Sciatic nerve (tissue), 2 donors: Measurements from ENCODE around the gene PGLYRP2. TPM values are rescaled to one million over a fixed set of nuclear protein-coding genes. Genes with fewer than 3 reads are reported as not detected.

Experiments used
- ATAC-seq: fragments of 200-7000 bp; cut with Tn5 transposase; one replicate; pipeline ENCODE4 v1.9.1; 2020; ENCODE audit warnings: mild to moderate bottlenecking, moderate library complexity
- DNase-seq: peaks from one replicate; pipeline ENCODE4 v3.0.0-alpha.2; 2020; ENCODE audit warnings: low spot score
- intact Hi-C: fragments of 100-400 bp; cut with DNase I; formaldehyde crosslinking; loops from one replicate; pipeline ENCODE4 v1.14.2; 2022
- total RNA-seq: library from RNA; stranded (reverse); fragmentation: NEBNext Ultra II Directional; extraction: Animal tissue kit (Norgen Biotek cat#: 25700); gene quantifications from one replicate; pipeline ENCODE4 v1.2.1, GENCODE V29; 2021
- donor health status: DM: no; HTN: no; CAD: no.
- donor health status: DM: no; HTN: no; CAD: no.

PGLYRP2 gene
- total RNA-seq, 1 donor from 2014 or later = not detected

DNA sequence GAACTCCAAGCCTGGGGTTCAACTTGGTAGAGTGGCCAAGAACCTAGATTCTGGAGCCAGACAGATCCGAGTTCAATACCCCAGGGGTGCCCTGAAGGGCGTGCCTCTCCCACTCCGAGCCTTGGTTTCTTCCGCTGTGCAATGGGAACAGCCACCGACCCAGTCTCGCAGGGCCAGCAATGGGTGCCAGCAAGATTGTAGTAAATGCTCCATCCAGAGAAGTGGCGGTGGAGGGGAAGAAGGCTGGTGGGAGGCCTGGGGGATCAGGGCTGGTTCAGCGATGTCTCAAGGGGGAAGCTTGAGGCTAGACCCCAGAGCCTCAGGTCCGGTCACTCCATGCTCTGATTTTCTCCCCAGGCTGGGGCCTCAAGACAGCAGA, 34.1 kb downstream of the PGLYRP2 start:
- DNase-seq (no peak), ATAC-seq (no peak)
- intact Hi-C loops = no loop called here

DNA sequence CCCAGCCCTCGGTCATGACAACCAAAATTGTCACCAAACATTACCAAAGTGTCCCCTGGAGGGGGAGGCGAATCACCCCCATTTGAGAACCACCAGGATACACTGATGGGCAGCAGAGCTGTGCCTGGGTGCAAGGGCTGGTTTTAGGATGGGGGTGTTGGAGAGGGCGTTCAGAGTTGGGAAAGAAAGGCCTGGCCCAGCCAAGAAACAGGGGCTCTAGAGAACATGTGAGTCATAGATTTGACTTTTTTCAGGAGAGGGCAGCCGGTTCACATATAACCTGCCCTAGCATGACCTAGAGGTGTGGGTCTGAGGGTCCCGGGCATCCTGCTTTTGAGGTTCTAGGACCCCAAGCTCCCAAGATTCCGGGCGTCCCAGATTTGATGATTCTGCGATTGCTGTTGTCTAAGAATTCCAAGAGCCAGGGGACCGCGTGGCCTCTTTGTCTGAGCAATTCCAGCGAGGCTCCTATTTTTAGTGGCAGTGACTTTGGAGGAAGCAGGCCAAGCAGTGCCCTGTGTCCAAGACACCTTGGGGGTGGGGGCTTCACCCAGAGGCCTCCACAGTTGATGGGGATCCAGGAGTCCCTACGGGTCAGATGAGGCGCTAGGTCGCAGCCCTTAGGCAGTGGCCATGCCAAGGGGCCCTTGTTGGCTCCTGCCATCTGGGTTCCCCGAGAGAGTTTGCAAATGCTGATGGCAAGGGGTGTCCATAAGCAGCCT, 34.6 kb downstream of the PGLYRP2 start:
- ATAC-seq = no peak
- no peak for DNase-seq
- intact Hi-C loops = no loop called here

DNA sequence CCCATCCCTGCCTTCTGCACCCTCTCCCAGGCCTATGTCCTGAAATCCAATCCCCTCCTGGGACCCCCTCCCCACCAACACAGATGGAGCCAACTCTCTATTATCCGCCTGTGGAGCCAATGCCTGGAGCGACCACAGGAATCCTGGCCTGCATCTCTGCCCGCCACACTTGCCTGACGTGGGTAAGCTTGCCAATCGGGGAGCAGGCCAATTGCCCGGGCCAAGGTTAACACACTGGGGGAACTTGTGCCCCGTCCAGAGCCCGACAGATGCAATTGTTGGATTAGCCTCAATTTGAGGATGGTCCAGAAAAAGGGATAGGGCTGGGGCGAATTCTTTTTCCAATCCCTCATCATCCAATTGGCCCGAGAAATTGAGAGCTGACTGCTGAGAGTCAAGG, 35.5 kb downstream of the PGLYRP2 start:
- intact Hi-C loops = no loop called here
- DNase-seq = no peak
- no peak for ATAC-seq

DNA sequence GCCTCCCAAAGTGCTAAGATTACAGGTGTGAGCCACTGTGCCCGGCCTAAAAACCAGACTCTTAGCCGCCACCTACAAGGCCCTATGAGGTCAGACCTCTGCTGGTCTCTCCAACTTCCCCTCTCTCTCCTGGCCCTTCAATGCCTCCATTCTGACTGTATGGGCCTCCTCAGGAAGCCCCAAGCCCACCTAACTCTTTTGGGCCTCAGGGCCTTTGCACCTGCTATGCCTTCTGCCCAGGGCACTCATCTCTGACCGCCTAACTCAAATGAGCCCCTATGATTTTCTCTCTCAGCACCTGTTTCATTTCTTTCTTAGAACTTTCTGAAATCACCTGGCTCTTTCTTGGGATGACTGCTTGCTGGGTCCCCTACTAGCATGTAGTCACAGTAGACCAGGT, 36.0 kb downstream of the PGLYRP2 start:
- ATAC-seq (no peak), DNase-seq (no peak)
- intact Hi-C loops = no loop called here

DNA sequence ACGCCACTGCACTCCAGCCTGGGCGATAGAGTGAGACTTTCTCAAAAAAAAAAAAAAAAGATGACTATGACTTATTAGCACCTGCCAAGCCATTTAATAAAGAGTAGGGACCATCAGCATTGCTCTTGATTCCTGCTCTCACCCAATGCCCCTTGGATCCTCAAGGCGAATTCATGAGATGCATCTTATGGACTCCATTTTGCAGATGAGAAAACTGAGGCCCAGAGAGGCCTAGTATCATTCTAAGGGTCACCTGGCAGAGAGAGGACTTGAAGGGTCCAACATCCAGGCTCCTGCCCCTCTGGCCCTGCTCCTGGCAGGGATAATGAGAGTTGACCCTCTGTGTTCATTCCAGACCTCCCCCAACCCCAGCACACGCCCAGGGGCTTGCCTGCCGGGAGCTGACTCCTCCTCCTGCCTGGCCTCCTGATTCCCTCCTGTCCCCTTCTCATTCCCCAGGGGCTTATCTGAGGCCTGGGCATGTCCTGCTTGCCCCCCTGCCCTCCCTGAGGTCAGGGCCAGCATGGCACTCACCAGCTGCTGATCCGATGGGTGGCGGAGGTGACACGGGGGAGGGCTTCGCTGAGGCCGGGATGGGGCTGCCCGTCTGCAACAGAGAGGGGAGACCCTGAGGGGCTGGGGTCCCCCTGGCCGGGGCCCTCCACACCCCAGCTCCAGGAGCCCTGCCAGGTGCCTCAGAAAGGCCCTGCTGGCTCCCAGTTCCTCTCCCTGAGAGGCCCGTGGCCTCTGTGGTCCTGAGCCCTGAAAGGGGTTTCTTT, 37.0 kb downstream of the PGLYRP2 start:
- intact Hi-C loops = no loop called here
- DNase-seq (no peak), ATAC-seq (no peak)

DNA sequence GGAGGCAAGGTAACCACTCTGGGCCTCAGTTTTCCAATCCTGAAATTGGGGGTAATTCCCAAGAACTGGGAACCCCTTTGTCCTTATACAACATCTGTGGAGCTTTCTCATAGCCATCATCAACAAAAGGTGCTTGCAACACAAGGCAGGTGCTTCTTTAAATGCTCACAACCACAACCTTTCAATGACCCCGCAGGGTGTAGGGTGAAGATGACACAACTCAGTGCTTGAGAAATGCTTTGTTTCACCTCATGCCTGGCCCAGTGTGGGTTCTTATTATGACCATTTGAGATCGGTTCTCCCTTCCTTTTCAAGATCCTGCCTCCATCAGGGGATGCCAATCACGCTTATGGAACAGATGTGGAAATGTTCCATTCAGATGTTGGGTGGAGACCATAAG, 38.0 kb downstream of the PGLYRP2 start:
- DNase-seq (no peak), ATAC-seq (no peak)
- intact Hi-C loops = no loop called here

DNA sequence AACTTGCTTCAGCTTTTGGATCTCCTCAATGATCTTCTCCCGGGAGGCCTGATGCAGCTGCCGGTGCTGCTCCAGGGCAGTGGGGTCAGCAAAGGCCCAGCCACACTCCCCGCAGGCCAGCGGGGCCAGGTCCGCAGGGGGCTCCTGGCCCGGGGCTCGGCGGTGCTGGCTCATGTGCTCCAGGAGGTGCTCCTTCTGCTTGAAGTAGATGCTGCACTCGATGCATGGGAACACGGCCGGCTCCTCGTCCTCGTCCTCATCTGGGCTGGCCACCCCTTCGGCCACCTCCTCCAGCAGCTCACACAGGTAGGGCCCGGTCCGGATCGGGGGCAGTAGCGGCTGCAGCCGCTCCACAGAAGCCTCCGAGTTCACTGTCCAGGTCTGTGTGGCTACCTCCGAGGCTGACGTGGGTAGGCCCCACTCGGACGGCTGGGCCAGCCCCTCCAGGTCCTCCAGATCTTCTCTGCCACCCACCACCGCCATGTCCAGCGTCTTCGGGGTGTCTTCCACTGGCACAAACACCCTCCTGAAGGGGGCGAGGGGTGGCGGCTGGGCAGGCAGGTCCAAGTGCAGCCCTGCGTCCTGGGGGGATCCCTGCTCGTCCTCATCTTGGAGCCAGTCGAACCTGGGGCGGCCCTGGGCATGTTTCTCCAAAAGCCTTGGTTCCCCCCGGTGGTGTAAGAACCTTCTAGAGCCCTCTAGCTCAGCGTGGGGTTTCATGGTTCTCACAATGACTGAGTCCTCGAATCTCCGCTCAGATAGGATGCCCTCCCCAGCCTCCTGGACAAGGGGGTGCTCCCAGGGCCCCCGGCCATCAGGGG, 39.3 kb downstream of the PGLYRP2 start:
- intact Hi-C loops = loop anchor here (1.0 kb wide), 1 partner anchor 31 kb away; no protein-coding TSS in a partner anchor
- DNase-seq = no peak
- ATAC-seq = no peak

DNA sequence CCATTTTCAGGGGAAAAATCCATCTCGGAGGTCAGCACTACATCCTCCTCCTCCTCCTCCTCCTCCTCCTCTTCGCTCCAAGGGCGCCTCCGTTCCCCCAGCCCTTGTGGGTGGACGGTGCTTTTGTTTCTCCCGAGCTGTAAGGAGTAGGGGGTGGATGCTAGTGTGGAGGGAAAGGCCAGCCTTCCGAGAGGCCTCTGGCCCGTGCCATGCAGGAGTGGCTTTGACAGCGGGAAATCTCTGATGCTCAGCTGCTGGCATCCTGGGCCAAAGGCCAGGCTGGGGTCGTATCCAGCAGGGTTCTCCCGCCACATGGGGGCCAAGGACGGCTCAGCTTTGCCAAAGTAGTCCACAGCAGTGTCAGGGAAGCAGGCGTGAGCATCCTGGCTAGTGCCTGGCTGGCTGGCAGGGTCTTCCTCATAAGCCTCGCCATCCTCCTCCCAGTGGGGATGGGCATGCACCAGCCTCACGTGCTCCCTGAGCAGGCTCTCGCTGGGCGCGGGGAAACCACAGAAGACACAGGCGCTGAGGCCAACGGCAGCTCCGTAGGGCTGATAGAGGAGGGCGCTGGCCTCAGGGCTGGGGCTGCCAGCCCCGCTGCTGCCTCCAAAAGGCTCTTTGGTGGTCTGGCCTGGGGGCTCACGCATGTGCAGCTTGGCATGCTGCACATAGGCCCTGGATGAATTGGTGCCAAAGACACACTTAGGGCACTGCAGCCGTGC, 40.1 kb downstream of the PGLYRP2 start:
- intact Hi-C loops = loop anchor here (1.0 kb wide), 1 partner anchor 30 kb away; no protein-coding TSS in a partner anchor
- ATAC-seq (no peak), DNase-seq (no peak)

DNA sequence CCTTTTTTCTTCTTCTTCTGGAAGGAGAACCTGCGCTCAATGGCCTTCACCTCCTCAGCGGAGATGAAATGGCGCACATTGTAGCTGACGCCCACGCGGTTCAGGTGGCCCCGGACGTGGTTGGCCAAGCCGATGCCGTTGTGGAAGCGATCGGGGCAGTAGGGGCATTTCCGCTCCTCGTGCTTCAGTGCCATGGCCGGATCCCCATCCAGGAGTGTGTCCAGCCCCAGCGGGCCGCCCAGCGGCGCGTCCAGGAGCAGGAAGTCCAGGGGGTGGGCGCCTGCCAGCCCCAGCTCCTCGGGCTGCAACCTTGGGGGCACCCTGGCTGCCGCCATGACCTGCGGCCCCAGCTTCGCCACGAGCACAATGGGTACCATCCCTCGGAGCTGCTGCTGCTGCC, 40.7 kb downstream of the PGLYRP2 start:
- intact Hi-C loops = no loop called here
- ATAC-seq (no peak), DNase-seq (no peak)

DNA sequence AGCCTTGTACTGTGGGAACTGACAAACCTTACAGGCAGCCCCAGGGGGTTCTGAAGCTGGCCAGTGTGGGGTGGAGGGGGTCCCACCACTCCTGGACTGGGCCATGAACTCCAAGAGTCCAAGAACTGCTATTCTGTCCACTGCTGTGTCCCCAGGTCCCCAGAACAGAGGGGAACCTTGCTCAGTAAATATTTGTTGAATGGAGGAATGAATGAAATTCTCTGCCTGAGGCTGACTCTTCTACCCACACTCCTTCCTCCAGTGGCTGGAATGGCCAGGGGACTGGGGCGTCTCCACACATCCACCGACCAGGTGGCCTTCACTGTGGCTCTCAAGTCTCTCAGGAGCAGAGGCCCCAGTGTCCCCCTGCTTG, 41.2 kb downstream of the PGLYRP2 start:
- ATAC-seq (no peak), DNase-seq (no peak)
- intact Hi-C loops = no loop called here

DNA sequence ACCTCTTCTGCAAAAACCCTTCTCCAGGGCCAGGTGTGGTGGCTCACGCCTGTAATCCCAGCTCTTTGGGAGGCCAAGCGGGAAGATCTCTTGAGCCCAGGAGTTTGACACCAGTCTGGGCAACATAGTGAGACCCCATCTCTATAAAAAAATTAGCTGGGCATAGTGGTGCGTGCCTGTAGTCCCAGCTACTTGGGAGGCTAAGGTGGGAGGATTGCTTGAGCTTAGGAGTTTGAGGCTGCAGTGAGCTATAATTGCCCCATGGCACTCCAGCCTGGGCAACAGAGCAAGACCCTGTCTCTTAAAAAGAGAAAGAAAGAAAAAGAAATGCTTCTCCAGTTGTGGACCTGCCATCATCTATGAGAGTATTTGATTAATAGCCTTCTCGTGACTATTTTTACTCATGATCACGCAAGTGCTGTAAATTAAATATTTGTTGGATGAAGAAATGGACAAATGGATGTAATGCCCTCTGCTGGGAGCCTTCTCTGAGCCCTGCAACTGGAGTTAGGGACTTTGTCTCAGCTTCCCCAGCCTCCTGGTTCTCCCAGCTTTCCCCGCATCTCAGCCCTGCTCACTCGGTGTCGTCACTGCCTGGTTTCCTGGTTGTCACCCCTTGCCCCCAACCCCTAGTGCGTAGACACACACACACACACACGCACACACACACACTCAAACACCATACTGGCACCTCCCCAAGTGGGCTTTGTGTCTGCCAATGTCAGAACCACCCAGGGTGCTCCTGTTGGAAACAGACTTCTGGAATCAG, 41.8 kb downstream of the PGLYRP2 start:
- intact Hi-C loops = no loop called here

DNA sequence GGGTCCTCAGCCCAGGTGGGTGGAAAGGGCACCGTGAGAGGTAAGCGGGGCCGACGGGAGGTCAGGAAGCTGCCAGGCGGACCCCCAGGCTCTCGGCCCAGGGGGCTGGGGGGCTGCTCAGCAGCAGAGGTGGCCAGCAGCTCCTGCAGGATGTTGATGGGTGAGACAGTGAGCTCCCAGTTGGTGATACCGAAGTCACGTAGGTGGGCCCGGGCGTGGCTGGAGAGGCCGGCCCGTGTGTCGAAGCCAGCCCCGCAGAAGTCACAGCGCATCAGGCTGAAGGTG, 42.5 kb downstream of the PGLYRP2 start:
- DNase-seq = no peak
- intact Hi-C loops = no loop called here
- no peak for ATAC-seq

More for the DNA sequence above, 41.8 kb downstream of the PGLYRP2 start:
- no peak for DNase-seq
- no peak for ATAC-seq

DNA sequence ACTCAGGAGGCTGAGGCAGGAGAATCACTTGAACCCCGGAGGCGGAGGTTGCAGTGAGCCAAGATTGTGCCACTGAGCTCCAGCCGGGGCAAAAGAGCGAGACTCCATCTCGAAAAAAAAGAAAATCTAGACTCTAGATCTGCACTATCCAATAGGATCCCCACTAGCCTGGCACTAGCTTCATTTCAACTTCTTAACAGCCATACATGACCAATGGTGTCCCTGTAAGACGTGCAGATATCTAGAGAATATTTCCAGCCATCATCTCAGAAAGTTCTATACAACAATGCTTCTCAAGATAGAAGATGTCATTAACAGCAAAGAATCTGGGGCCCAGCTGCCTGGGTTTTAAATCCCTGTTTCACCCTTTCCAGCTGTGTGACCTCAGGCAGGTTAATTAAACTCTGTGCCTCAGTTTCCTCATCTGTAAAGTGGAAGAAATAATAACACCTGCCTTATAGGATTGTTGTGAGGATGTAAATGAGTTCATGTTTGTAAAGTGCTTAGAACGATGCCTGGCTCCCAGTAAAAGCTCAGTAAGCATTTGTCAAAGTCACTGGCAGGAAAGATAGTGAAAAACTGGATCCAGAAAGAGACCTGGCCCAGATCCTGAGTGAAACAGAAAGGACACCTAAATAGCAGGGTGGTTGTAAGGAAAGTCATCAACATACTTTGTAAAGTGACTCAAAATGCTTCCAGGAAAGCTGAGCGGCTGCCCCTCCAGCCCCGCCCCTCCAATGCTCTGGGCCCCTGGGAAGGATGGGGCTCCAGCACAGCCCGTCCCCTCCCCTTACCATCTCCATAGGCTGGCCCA, 43.1 kb downstream of the PGLYRP2 start:
- ATAC-seq (no peak), DNase-seq (no peak)
- intact Hi-C loops = no loop called here

DNA sequence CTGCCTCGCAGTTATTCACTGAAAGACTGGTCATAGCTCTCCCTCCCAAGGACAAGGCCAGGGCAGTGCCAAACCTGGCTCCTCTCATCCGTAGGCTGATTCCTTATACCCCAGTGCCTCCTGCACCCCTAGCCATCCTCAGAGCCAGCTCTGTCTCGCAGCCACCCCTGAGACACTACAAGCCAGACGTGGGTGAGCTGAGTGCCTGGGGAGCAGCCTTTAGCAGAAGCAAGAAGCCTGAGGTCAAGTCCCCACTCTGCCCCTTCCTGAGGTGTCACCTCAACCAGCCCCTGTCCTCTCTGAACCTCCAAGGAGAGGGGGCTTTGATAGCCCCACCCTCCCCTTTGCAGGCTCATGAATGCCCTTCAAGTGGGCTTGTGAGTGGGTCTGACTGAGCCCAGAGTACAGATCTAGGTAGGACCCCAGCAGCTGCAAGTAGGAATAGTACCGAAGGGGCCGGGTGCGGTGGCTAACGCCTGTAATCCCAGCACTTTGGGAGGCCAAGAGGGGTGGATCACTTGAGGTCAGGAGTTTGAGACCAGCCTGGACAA, 45.7 kb downstream of the PGLYRP2 start:
- intact Hi-C loops = no loop called here
- ATAC-seq = peak; percentile 21
- no peak for DNase-seq

DNA sequence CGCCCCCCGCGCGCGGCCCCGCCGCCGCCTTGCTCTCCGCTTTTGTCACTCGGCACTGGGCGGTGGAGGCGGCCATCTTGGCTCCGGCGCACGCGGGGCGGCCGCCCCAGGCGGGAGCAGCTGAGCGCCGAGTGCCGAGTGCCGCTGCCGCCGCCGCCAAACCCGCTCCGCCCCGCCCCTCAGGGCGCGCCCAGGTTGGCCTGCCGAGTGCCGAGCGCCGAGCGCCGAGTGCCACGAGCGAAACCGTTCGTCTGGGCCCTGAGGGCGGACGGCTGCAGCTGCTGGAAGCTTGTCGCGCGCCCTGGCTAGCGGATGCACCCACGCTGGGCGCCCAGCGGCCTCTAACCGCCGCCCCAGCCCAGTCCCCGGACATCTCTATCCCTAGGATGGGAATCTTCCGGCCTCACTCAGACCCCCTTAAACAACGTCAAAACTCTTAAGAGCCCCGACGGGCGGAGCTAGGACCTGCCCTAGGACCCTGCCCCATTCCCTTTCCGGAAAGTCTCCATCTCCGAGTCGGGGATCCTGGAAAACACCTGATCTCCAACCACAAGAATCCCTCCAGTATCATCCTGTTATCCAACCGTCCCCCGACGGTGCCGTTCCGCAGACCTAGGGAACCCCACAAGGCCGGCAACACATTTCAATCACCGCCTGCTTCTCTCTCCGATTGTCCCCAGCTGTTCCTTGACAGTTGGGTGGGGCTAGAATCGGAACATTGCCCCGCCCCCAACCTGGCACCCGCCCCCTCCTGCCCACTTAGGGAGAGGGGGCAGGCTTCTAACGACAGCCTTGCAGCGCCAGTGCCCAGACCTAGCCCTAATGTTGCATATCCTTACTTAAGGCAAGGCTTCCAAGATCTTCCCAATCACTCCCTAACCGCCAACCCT, 46.4 kb downstream of the PGLYRP2 start:
- DNase-seq = peak; percentile 95
- intact Hi-C loops = no loop called here
- peak; percentile 92 for ATAC-seq

DNA sequence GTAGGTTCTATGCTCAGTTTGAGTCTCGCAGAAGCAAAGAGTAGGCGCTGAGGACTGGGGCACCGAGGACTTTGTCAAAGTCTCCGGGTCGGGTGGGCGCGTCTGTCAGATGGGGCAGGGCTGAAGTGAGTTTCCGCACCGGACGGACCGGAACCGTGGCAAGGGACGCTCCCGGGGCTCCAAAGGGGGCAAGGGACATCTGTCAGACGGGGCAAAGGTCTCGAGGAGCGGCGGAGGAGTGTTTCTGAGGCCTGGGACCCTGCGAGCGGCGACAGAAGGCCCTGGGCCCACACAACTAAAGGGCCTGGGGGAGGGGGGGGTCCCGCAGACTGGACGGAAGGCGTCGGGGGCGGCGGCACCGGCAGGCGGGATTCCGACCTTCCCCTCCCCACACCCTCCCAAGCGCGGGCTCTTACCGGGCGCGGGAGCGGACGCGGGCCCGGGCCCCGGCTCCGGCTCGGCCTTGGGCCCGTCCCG, 47.2 kb downstream of the PGLYRP2 start:
- no peak for DNase-seq
- intact Hi-C loops = no loop called here
- ATAC-seq = no peak
